ENCODE data around the gene IL23A. TPM values are rescaled to one million over a fixed set of nuclear protein-coding genes. Genes with fewer than 3 reads are reported as not detected.
A peak's percentile ranks its signal among the peaks of the same experiment; 100 is the strongest.

IL23A gene
- total RNA-seq: 0.88 TPM
- polyA plus RNA-seq (ENCODE audit: insufficient read depth, low read depth, low replicate concordance): not detected
- long read RNA-seq, donor 1: 0 reads
- long read RNA-seq, donor 2: 0 reads
- long read RNA-seq, donor 3: 0 reads
- long read RNA-seq, donor 4: 0 reads
- long read RNA-seq, donor 5: 0 reads
- long read RNA-seq, donor 6: 0 reads
- long read RNA-seq, donor 7: 0 reads
- long read RNA-seq, donor 8: 0 reads
- long read RNA-seq, donor 9: 0 reads
- long read RNA-seq, donor 10: 0 reads

GRCh38 chr12:56338308-56339157 is at the start of gene IL23A:
TSS of gene IL23A (plus strand) at chr12:56338884. CDS start at chr12:56339045, 161 bp downstream.
- Histone ChIP-seq H3K9me3 (ENCODE audit: control insufficient read depth in 2 of 3, insufficient read depth in 1 of 3, low read length in 3 of 3) (no peaks in the 10 kb centered on the region), H3K36me3 (ENCODE audit: control insufficient read depth in 2 of 3, insufficient read depth in 3 of 3, low read length in 3 of 3) (peaks cover 3 to 12% (median 6%) of the 10 kb centered on the region in 3 donors), H3K9ac (ENCODE audit: low read length in 3 of 3) (peak within 1 kb of the TSS in 1 of 3 donors; percentile 30), H3K4me1 (ENCODE audit: control insufficient read depth in 2 of 3, insufficient read depth in 2 of 3, low read depth in 1 of 3, low read length in 3 of 3) (peaks cover 0 to 2% (median 0%) of the 10 kb centered on the region in 3 donors), H3K27me3 (ENCODE audit: control insufficient read depth, insufficient read depth, low read length) (no peaks in the 10 kb centered on the region), H3K4me3 (ENCODE audit: low read length in 3 of 3) (no peak within 1 kb of the TSS), H3K27ac (ENCODE audit: low read depth in 2 of 2, low read length in 2 of 2) (no peak within 1 kb of the TSS)
- no peak for TF ChIP-seq CTCF (IDR thresholded peaks at IDR 0.05; ENCODE audit: borderline replicate concordance, extremely low read depth, insufficient read depth)
- intact Hi-C loops (cut with DNase I): no loop called here
- DNase-seq: no peak
- no peak for FAIRE-seq

- H3K4me3 ChIP-seq (ENCODE audit: low read length in 3 of 3): no peak overlapping the region
- no peaks in the 10 kb centered on the region for H3K9me3 ChIP-seq (ENCODE audit: control insufficient read depth in 2 of 3, insufficient read depth in 1 of 3, low read length in 3 of 3)
- DNase-seq (no peak), FAIRE-seq (no peak)
- H3K27ac ChIP-seq (ENCODE audit: low read depth in 2 of 2, low read length in 2 of 2): no peak overlapping the region
- TF ChIP-seq CTCF (IDR thresholded peaks at IDR 0.05; ENCODE audit: borderline replicate concordance, extremely low read depth, insufficient read depth): no peak
- H3K27me3 ChIP-seq (ENCODE audit: control insufficient read depth, insufficient read depth, low read length): no peaks in the 10 kb centered on the region
- H3K4me1 ChIP-seq (ENCODE audit: control insufficient read depth in 2 of 3, insufficient read depth in 2 of 3, low read depth in 1 of 3, low read length in 3 of 3): peaks cover 0 to 15% (median 7%) of the 10 kb centered on the region in 3 donors
- H3K36me3 ChIP-seq (ENCODE audit: control insufficient read depth in 2 of 3, insufficient read depth in 3 of 3, low read length in 3 of 3): peaks cover 4 to 11% (median 4%) of the 10 kb centered on the region in 3 donors
- intact Hi-C loops (cut with DNase I): no loop called here
- no peak overlapping the region for H3K9ac ChIP-seq (ENCODE audit: low read length in 3 of 3)
Measured at GRCh38 chr12:56293795-56294194, 44.9 kb upstream of the IL23A start.

GRCh38 chr12:56296295-56296694 is 42.4 kb upstream of the IL23A start:
- H3K4me3 ChIP-seq (ENCODE audit: low read length in 3 of 3): no peak overlapping the region
- peaks cover 0 to 31% (median 19%) of the 10 kb centered on the region in 3 donors for H3K4me1 ChIP-seq (ENCODE audit: control insufficient read depth in 2 of 3, insufficient read depth in 2 of 3, low read depth in 1 of 3, low read length in 3 of 3)
- peaks cover 2 to 5% (median 4%) of the 10 kb centered on the region in 3 donors for H3K36me3 ChIP-seq (ENCODE audit: control insufficient read depth in 2 of 3, insufficient read depth in 3 of 3, low read length in 3 of 3)
- intact Hi-C loops (cut with DNase I): no loop called here
- no peak for FAIRE-seq
- H3K9ac ChIP-seq (ENCODE audit: low read length in 3 of 3): no peak overlapping the region
- H3K27ac ChIP-seq (ENCODE audit: low read depth in 2 of 2, low read length in 2 of 2): no peak overlapping the region
- no peaks in the 10 kb centered on the region for H3K27me3 ChIP-seq (ENCODE audit: control insufficient read depth, insufficient read depth, low read length)
- TF ChIP-seq CTCF (IDR thresholded peaks at IDR 0.05; ENCODE audit: borderline replicate concordance, extremely low read depth, insufficient read depth): no peak
- no peak for DNase-seq
- H3K9me3 ChIP-seq (ENCODE audit: control insufficient read depth in 2 of 3, insufficient read depth in 1 of 3, low read length in 3 of 3): no peaks in the 10 kb centered on the region

All from kidney (tissue), 22 donors.